Activated T-cell treated with anti-CD3 and anti-CD28 coated beads, Interleukin-2, amount 50 U/mL, for 4 hours (primary cell): ENCODE results near the gene ZC3H13. TPM values are rescaled to one million over a fixed set of nuclear protein-coding genes. Genes with fewer than 3 reads are reported as not detected.
A peak's percentile ranks its signal among the peaks of the same experiment; 100 is the strongest.
"Not testable (repeated sequence)": the region's sequence is repeated elsewhere in the genome, so short reads cannot be mapped to it uniquely, and the experiment has no call there.

Experiments
- ATAC-seq, 2 donors: fragments of 200-7000 bp; cut with Tn5 transposase; one replicate each; pipeline ENCODE4 v1.10.0; 2021
- DNase-seq: peaks from one replicate; pipeline ENCODE4 v3.0.0-alpha.2; 2020
- H3K27me3 Mint-ChIP-seq: one replicate; pipeline ENCODE4 v1.8.0; 2021; ENCODE audit warnings: low read depth, mixed read lengths
- H3K36me3 Mint-ChIP-seq: one replicate; pipeline ENCODE4 v1.8.0; 2022; ENCODE audit warnings: mixed read lengths; ENCODE audit not compliant: insufficient read depth
- H3K4me1 Mint-ChIP-seq: one replicate; pipeline ENCODE4 v1.8.0; 2021; ENCODE audit warnings: low read depth, mixed read lengths
- H3K4me3 Mint-ChIP-seq: one replicate; pipeline ENCODE4 v1.8.0; 2021; ENCODE audit warnings: mild to moderate bottlenecking, moderate library complexity, mixed read lengths
- H3K9me3 Mint-ChIP-seq: one replicate; pipeline ENCODE4 v1.8.0; 2021; ENCODE audit warnings: mixed read lengths
- total RNA-seq, 3 donors: library from RNA; stranded (reverse); gene quantifications; one replicate each; pipeline ENCODE4 v1.2.1, GENCODE V29; 2021

The ZC3H13 gene
- total RNA-seq, 3 donors from 2014 or later = 52.2 to 59.7 (median 56.1) TPM

GRCh38 chr13:46010148-46010547 is 42.4 kb downstream of the ZC3H13 start:
- DNase-seq (no peak), ATAC-seq (no peak)
- Mint-ChIP-seq H3K27me3 (no peaks in the 10 kb centered on the region), H3K9me3 (no peaks in the 10 kb centered on the region), H3K4me1 (no peaks in the 10 kb centered on the region), H3K4me3 (no peak overlapping the region), H3K36me3 (peaks cover 46% of the 10 kb centered on the region)

- H3K4me1 Mint-ChIP-seq = no peaks in the 10 kb centered on the region
- DNase-seq (no peak), ATAC-seq (no peak)
- peaks cover 42% of the 10 kb centered on the region for H3K36me3 Mint-ChIP-seq
- no peaks in the 10 kb centered on the region for H3K9me3 Mint-ChIP-seq
- no peaks in the 10 kb centered on the region for H3K27me3 Mint-ChIP-seq
- H3K4me3 Mint-ChIP-seq = no peak overlapping the region
Observed at GRCh38 chr13:46008631-46009030, 43.9 kb downstream of the ZC3H13 start.

GRCh38 chr13:46006688-46007452 is 45.7 kb downstream of the ZC3H13 start:
- Mint-ChIP-seq H3K4me3 (no peak overlapping the region), H3K9me3 (no peaks in the 10 kb centered on the region)
- no peak for ATAC-seq

GRCh38 chr13:46004491-46004890 is 48.1 kb downstream of the ZC3H13 start:
- no peaks in the 10 kb centered on the region for H3K9me3 Mint-ChIP-seq
- peaks cover 1% of the 10 kb centered on the region for H3K4me1 Mint-ChIP-seq
- no peak for ATAC-seq
- H3K4me3 Mint-ChIP-seq = no peak overlapping the region
- no peak for DNase-seq
- no peaks in the 10 kb centered on the region for H3K27me3 Mint-ChIP-seq
- H3K36me3 Mint-ChIP-seq = peaks cover 52% of the 10 kb centered on the region

More at GRCh38 chr13:46006688-46007452, 45.7 kb downstream of the ZC3H13 start:
- Mint-ChIP-seq H3K4me1 (peaks cover 1% of the 10 kb centered on the region), H3K36me3 (peaks cover 47% of the 10 kb centered on the region), H3K27me3 (no peaks in the 10 kb centered on the region)
- DNase-seq = no peak

- H3K36me3 Mint-ChIP-seq = peaks cover 30% of the 10 kb centered on the region
- DNase-seq (no peak), ATAC-seq (no peak)
- no peaks in the 10 kb centered on the region for H3K27me3 Mint-ChIP-seq
- H3K4me1 Mint-ChIP-seq = no peaks in the 10 kb centered on the region
- H3K4me3 Mint-ChIP-seq = no peak overlapping the region
- H3K9me3 Mint-ChIP-seq = no peaks in the 10 kb centered on the region
Observed at GRCh38 chr13:45996631-45997030, 55.9 kb downstream of the ZC3H13 start.

GRCh38 chr13:45995245-45995644 is 57.3 kb downstream of the ZC3H13 start:
- Mint-ChIP-seq H3K4me1 (no peaks in the 10 kb centered on the region), H3K27me3 (no peaks in the 10 kb centered on the region), H3K9me3 (no peaks in the 10 kb centered on the region), H3K4me3 (no peak overlapping the region), H3K36me3 (peaks cover 20% of the 10 kb centered on the region)
- no peak for DNase-seq
- no peak for ATAC-seq

GRCh38 chr13:45994752-45995151 is 57.8 kb downstream of the ZC3H13 start:
- H3K4me3 Mint-ChIP-seq = no peak overlapping the region

GRCh38 chr13:45989607-45990006 is 62.9 kb downstream of the ZC3H13 start:
- peaks cover 40% of the 10 kb centered on the region for H3K36me3 Mint-ChIP-seq
- DNase-seq (no peak), ATAC-seq (no peak)
- H3K27me3 Mint-ChIP-seq = no peaks in the 10 kb centered on the region
- no peak overlapping the region for H3K4me3 Mint-ChIP-seq
- no peaks in the 10 kb centered on the region for H3K4me1 Mint-ChIP-seq
- no peaks in the 10 kb centered on the region for H3K9me3 Mint-ChIP-seq

More at GRCh38 chr13:45994752-45995151, 57.8 kb downstream of the ZC3H13 start:
- ATAC-seq (no peak), DNase-seq (no peak)
- Mint-ChIP-seq H3K9me3 (no peaks in the 10 kb centered on the region), H3K27me3 (no peaks in the 10 kb centered on the region), H3K36me3 (peaks cover 18% of the 10 kb centered on the region), H3K4me1 (no peaks in the 10 kb centered on the region)

GRCh38 chr13:45981127-45981526 is 71.4 kb downstream of the ZC3H13 start:
- ATAC-seq, H3K9me3 Mint-ChIP-seq, H3K27me3 Mint-ChIP-seq, DNase-seq, H3K4me1 Mint-ChIP-seq, H3K4me3 Mint-ChIP-seq: not testable (repeated sequence)
- peaks cover 58% of the 10 kb centered on the region for H3K36me3 Mint-ChIP-seq

- Mint-ChIP-seq H3K27me3 (no peaks in the 10 kb centered on the region), H3K4me1 (no peaks in the 10 kb centered on the region), H3K4me3 (no peak overlapping the region), H3K36me3 (peaks cover 52% of the 10 kb centered on the region), H3K9me3 (no peaks in the 10 kb centered on the region)
- no peak for DNase-seq
- ATAC-seq = no peak
Observed at GRCh38 chr13:45975337-45975736, 77.2 kb downstream of the ZC3H13 start.

- H3K4me1 Mint-ChIP-seq = no peaks in the 10 kb centered on the region
- peaks cover 52% of the 10 kb centered on the region for H3K36me3 Mint-ChIP-seq
- no peaks in the 10 kb centered on the region for H3K27me3 Mint-ChIP-seq
- H3K4me3 Mint-ChIP-seq = no peak overlapping the region
- DNase-seq (no peak), ATAC-seq (no peak)
- no peaks in the 10 kb centered on the region for H3K9me3 Mint-ChIP-seq
Observed at GRCh38 chr13:45974500-45974899, 78.0 kb downstream of the ZC3H13 start.

GRCh38 chr13:45967589-45967988 is 85.0 kb downstream of the ZC3H13 start:
- no peaks in the 10 kb centered on the region for H3K27me3 Mint-ChIP-seq
- peaks cover 46% of the 10 kb centered on the region for H3K36me3 Mint-ChIP-seq
- no peak for ATAC-seq
- no peaks in the 10 kb centered on the region for H3K9me3 Mint-ChIP-seq
- peaks cover 10% of the 10 kb centered on the region for H3K4me1 Mint-ChIP-seq
- DNase-seq = no peak
- no peak overlapping the region for H3K4me3 Mint-ChIP-seq

GRCh38 chr13:45966715-45967114 is 85.8 kb downstream of the ZC3H13 start:
- H3K4me1 Mint-ChIP-seq = peaks cover 10% of the 10 kb centered on the region
- H3K9me3 Mint-ChIP-seq = no peaks in the 10 kb centered on the region
- ATAC-seq = peak; percentile 66 to 70
- H3K4me3 Mint-ChIP-seq = no peak overlapping the region
- peaks cover 44% of the 10 kb centered on the region for H3K36me3 Mint-ChIP-seq
- no peak for DNase-seq
- H3K27me3 Mint-ChIP-seq = no peaks in the 10 kb centered on the region

- no peak for DNase-seq
- Mint-ChIP-seq H3K4me1 (peaks cover 2% of the 10 kb centered on the region), H3K4me3 (no peak overlapping the region), H3K36me3 (peaks cover 36% of the 10 kb centered on the region), H3K9me3 (no peaks in the 10 kb centered on the region), H3K27me3 (no peaks in the 10 kb centered on the region)
- no peak for ATAC-seq
Observed at GRCh38 chr13:45961468-45961867, 91.1 kb downstream of the ZC3H13 start.
